Esophagus muscularis mucosa (tissue), 3 donors: ENCODE results near the gene CPED1.

Experiments used
- CTCF ChIP-seq, 3 experiments: fragments of 200-600 bp in 2 of 3; fragments of 450-650 bp in 1 of 3; sonication (generic) in 2 of 3; IDR thresholded peaks; one replicate each; pipeline ENCODE4 v1.5.1; 2017 to 2019; ENCODE audit warnings: antibody characterized with exemption in 3 of 3, mild to moderate bottlenecking in 2 of 3, moderate library complexity in 1 of 3
- POLR2AphosphoS5 ChIP-seq, 2 donors: sonication (generic); formaldehyde crosslinking; IDR thresholded peaks; one replicate each; pipeline ENCODE4 v1.6.1; 2017; ENCODE audit warnings: antibody characterized with exemption in 2 of 2

GRCh38 chr7:121032645-121033460 lies 44.3 kb downstream of the CPED1 start:
- no peak for TF ChIP-seq POLR2AphosphoS5 (IDR thresholded peaks at IDR 0.05)
- TF ChIP-seq CTCF (IDR thresholded peaks at IDR 0.05), result no peak
